ENCODE measurements around the gene PKD2L2. TPM values are rescaled to one million over a fixed set of nuclear protein-coding genes. Genes with fewer than 3 reads are reported as not detected.

The PKD2L2 gene
- total and polyA plus RNA-seq, 10 of the 15 experiments (the other 5 are each of a cell fraction or from before 2014, with no cell fraction given) = 0.11 to 0.86 (median 0.26) TPM; not detected in 4

- TF ChIP-seq HDAC6 (IDR thresholded peaks at IDR 0.05; ENCODE audit: unreplicated experiment) = no peak
- no peak for TF ChIP-seq ZNF207 (IDR thresholded peaks at IDR 0.05; ENCODE audit: borderline replicate concordance)
- TF ChIP-seq NBN (IDR thresholded peaks at IDR 0.05) = no peak
- no peak for TF ChIP-seq NFIC (IDR thresholded peaks at IDR 0.05; ENCODE audit: low read depth, low read length)
- TF ChIP-seq GABPA (IDR thresholded peaks at IDR 0.05; ENCODE audit: low read depth) = no peak
- TF ChIP-seq MEF2A (IDR thresholded peaks at IDR 0.05; ENCODE audit: insufficient read depth, low read depth, low read length) = no peak
Observed at GRCh38 chr5:137867664-137868063, 21.6 kb upstream of the PKD2L2 start, which contains the start of gene MYOT (continued).

DNA sequence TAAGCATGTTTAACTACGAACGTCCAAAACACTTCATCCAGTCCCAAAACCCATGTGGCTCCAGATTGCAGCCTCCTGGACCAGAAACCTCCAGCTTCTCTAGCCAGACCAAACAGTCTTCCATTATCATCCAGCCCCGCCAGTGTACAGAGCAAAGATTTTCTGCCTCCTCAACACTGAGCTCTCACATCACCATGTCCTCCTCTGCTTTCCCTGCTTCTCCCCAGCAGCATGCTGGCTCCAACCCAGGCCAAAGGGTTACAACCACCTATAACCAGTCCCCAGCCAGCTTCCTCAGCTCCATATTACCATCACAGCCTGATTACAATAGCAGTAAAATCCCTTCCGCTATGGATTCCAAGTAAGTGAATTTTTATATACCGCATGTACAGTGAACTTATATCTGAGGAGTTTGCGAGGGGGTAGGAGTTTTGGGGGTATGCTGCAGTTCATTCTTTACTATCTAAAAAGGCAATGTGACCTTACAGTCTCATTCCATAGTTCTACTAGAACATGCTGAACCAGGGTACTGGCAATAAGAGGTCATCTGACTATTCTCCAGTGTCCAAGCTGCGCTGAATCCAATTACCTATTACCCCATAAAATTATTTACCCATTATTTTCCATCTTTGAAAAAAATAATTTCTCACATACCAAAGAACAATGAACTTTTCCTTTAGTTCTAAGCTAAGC lies 18.5 kb upstream of the PKD2L2 start:
- no peaks in the 10 kb centered on the region for H4K20me1 ChIP-seq (ENCODE audit: control insufficient read depth, insufficient read depth)
- H3K9ac ChIP-seq (ENCODE audit: control insufficient read depth, insufficient read depth, low read length) = no peak overlapping the region
- FAIRE-seq = no peak
- no peak for DNase-seq (ENCODE audit: low read depth, low spot score)
- no TSS peak for BruUV-seq (replicated peaks)
- ChIA-PET SMC1A (ENCODE audit: uncharacterized antibody, unreplicated experiment) (interaction anchor here (1.0 to 1.7 kb wide), 2 partner anchors 17 to 34 kb away, joined by 3 to 5 read pairs; no protein-coding TSS in a partner anchor), RAD21 (ENCODE audit: unreplicated experiment) (interaction anchor here (1.0 to 1.3 kb wide), 2 partner anchors 13 to 18 kb away, joined by 3 to 4 read pairs; partner anchors contain the start of gene PKD2L2), CTCF (interaction anchor here (0.8 to 2.2 kb wide), 6 partner anchors 8 to 198 kb away, joined by 3 to 5 read pairs (median 4); no protein-coding TSS in a partner anchor), POLR2A (interaction anchor here (0.5 to 1.5 kb wide), 2 partner anchors 18 to 171 kb away, joined by 3 read pairs; partner anchors contain the start of gene PKD2L2)
- 98% methylated on average over 7 of the region's 7 CpGs for WGBS (ENCODE audit: insufficient coverage, insufficient replicate concordance, low lambda C conversion rate, missing lambda C conversion rate)
- no peak overlapping the region for H3K4me3 ChIP-seq
- in situ Hi-C loops (cut with MboI) (no loop called here), intact Hi-C loops (cut with micrococcal nuclease; ENCODE audit: unreplicated experiment) (no loop called here)
- peaks cover 4% of the 10 kb centered on the region; the same call in 1 of the 2 replicates for H3K4me1 ChIP-seq (ENCODE audit: control insufficient read depth, insufficient read depth, low read length)
- H3K9me3 ChIP-seq (replicated peaks; ENCODE audit: control insufficient read depth, insufficient read depth, low read length) = no peaks in the 10 kb centered on the region
- no peak overlapping the region for H3K27ac ChIP-seq (ENCODE audit: control insufficient read depth, insufficient read depth)
- no peak overlapping the region for H2AFZ ChIP-seq (ENCODE audit: control insufficient read depth, low read depth, low read length)
- TF ChIP-seq SUZ12 (IDR thresholded peaks at IDR 0.05; ENCODE audit: unreplicated experiment) (no peak), TCF12 (IDR thresholded peaks at IDR 0.05; ENCODE audit: low read depth, low read length) (no peak)
- ATAC-seq = no peak
- H3K79me2 ChIP-seq (ENCODE audit: control insufficient read depth, insufficient read depth, low read length) = no peaks in the 10 kb centered on the region
- H3K4me2 ChIP-seq (ENCODE audit: control insufficient read depth, insufficient read depth) = no peak overlapping the region
- no peaks in the 10 kb centered on the region for H3K36me3 ChIP-seq (ENCODE audit: control insufficient read depth in 2 of 2, insufficient read depth in 2 of 2, low read length in 1 of 2)
- no peaks in the 10 kb centered on the region for H3K27me3 ChIP-seq (replicated peaks in 1 of 2; ENCODE audit: control insufficient read depth in 2 of 2, insufficient read depth in 2 of 2, low read length in 1 of 2)
